Neural cell (in vitro differentiated cells): ENCODE data around the gene DNAI1. TPM values are rescaled to one million over a fixed set of nuclear protein-coding genes. Genes with fewer than 3 reads are reported as not detected.

ENCODE experiments used
- H2AFZ ChIP-seq: fragments of 200-600, 300-800 bp; sonication (generic), shearing (Covaris generic); 2 replicates; pipeline ENCODE4 v1.6.0; 2014; ENCODE audit warnings: low read depth, mild to moderate bottlenecking, antibody characterized with exemption, low read length, moderate library complexity
- H3F3A ChIP-seq: fragments of 200-600 bp; shearing (Covaris generic); 2 replicates; pipeline ENCODE4 v1.6.1; 2016; ENCODE audit warnings: mild to moderate bottlenecking, moderate library complexity, mixed read lengths, antibody characterized with exemption, low read length; ENCODE audit not compliant: insufficient read depth, poor library complexity, severe bottlenecking
- H3K27ac ChIP-seq: fragments of 200-600, 300-800 bp; sonication (generic), shearing (Covaris generic); 2 replicates; pipeline ENCODE4 v1.5.1; 2014; ENCODE audit warnings: mild to moderate bottlenecking, low read length, moderate library complexity
- H3K27me3 ChIP-seq: fragments of 300-800, 200-600 bp; sonication (generic), shearing (Covaris generic); 2 replicates; pipeline ENCODE4 v1.6.0; 2014; ENCODE audit warnings: mild to moderate bottlenecking, low read depth, low read length, moderate library complexity; ENCODE audit not compliant: insufficient read depth
- H3K36me3 ChIP-seq: fragments of 300-800, 200-600 bp; sonication (generic), shearing (Covaris generic); 2 replicates; pipeline ENCODE4 v1.5.1; 2014; ENCODE audit warnings: mild to moderate bottlenecking, antibody characterized with exemption, low read length, moderate library complexity; ENCODE audit not compliant: insufficient read depth
- H3K4me2 ChIP-seq: fragments of 300-800, 200-600 bp; sonication (generic), shearing (Covaris generic); 2 replicates; pipeline ENCODE4 v1.6.0; 2014; ENCODE audit warnings: mild to moderate bottlenecking, low read length
- H3K4me3 ChIP-seq: fragments of 300-800, 200-600 bp; sonication (generic), shearing (Covaris generic); 2 replicates; pipeline ENCODE4 v1.5.1; 2014; ENCODE audit warnings: mild to moderate bottlenecking, low read length, moderate library complexity
- H3K79me2 ChIP-seq: fragments of 200-600 bp; shearing (Covaris generic); replicated peaks from 2 replicates; pipeline ENCODE4 v1.6.0; 2014; ENCODE audit warnings: mild to moderate bottlenecking, low read length, moderate library complexity; ENCODE audit not compliant: insufficient read depth
- H3K9ac ChIP-seq: fragments of 300-800, 200-600 bp; sonication (generic), shearing (Covaris generic); 2 replicates; pipeline ENCODE4 v1.6.1; 2016; ENCODE audit warnings: mild to moderate bottlenecking, low read length, mixed read lengths
- H3K9me2 ChIP-seq: fragments of 200-600 bp; shearing (Covaris generic); 2 replicates; pipeline ENCODE4 v1.6.1; 2016; ENCODE audit warnings: mild to moderate bottlenecking, low read length, mixed read lengths; ENCODE audit not compliant: insufficient read depth
- H3K9me3 ChIP-seq: fragments of 200-600, 300-800 bp; sonication (generic), shearing (Covaris generic); 2 replicates; pipeline ENCODE4 v1.6.1; 2016; ENCODE audit warnings: mild to moderate bottlenecking, mixed run types, low read length, moderate library complexity, mixed read lengths
- H4K20me1 ChIP-seq: fragments of 200-600 bp; shearing (Covaris generic); 2 replicates; pipeline ENCODE4 v1.6.1; 2016; ENCODE audit warnings: mild to moderate bottlenecking, mixed run types; ENCODE audit not compliant: insufficient read depth
- CTCF ChIP-seq: fragments of 450-650 bp; IDR thresholded peaks from 2 replicates; pipeline ENCODE4 v1.5.1; 2014; ENCODE audit warnings: antibody characterized with exemption, mild to moderate bottlenecking, moderate library complexity; ENCODE audit not compliant: poor library complexity, severe bottlenecking
- EP300 ChIP-seq: fragments of 450-650 bp; conservative IDR thresholded peaks from 2 replicates; pipeline ENCODE4 v1.6.1; 2014; ENCODE audit warnings: antibody characterized with exemption, mild to moderate bottlenecking, moderate library complexity; ENCODE audit not compliant: poor library complexity, severe bottlenecking
- EZH2 ChIP-seq: fragments of 200-600, 300-800 bp; shearing (Covaris generic), sonication (generic); IDR thresholded peaks from 2 replicates; pipeline ENCODE4 v1.6.1; 2014; ENCODE audit warnings: antibody characterized with exemption, low read length, borderline replicate concordance, mild to moderate bottlenecking; ENCODE audit not compliant: insufficient read depth, poor library complexity, severe bottlenecking
- MXI1 ChIP-seq: fragments of 450-650 bp; conservative IDR thresholded peaks from 2 replicates; pipeline ENCODE4 v1.6.1; 2014; ENCODE audit warnings: antibody characterized with exemption, mild to moderate bottlenecking; ENCODE audit not compliant: poor library complexity, severe bottlenecking
- POLR2AphosphoS5 ChIP-seq: IDR thresholded peaks from 2 replicates; pipeline ENCODE4 v1.6.1; 2012
- RAD21 ChIP-seq: fragments of 450-650 bp; conservative IDR thresholded peaks from 2 replicates; pipeline ENCODE4 v1.6.1; 2014; ENCODE audit warnings: antibody characterized with exemption, mild to moderate bottlenecking, moderate library complexity
- REST ChIP-seq: IDR thresholded peaks from 2 replicates; pipeline ENCODE4 v1.6.1; 2012; ENCODE audit warnings: borderline replicate concordance
- SMC3 ChIP-seq: fragments of 450-650 bp; conservative IDR thresholded peaks from 2 replicates; pipeline ENCODE4 v1.6.1; 2014; ENCODE audit warnings: antibody characterized with exemption, mild to moderate bottlenecking, moderate library complexity; ENCODE audit not compliant: poor library complexity
- TAF1 ChIP-seq: IDR thresholded peaks from 2 replicates; pipeline ENCODE4 v1.6.1; 2012; ENCODE audit warnings: low read depth
- polyA plus RNA-seq: library from polyadenylated mRNA; depleted of rRNA; stranded (reverse); fragments of >200 nt; gene quantifications from 2 replicates; pipeline ENCODE4 v1.2.3, GENCODE V29; 2014

DNAI1 gene
- polyA plus RNA-seq, 1 donor from 2014 or later, result 0.99 TPM

DNA sequence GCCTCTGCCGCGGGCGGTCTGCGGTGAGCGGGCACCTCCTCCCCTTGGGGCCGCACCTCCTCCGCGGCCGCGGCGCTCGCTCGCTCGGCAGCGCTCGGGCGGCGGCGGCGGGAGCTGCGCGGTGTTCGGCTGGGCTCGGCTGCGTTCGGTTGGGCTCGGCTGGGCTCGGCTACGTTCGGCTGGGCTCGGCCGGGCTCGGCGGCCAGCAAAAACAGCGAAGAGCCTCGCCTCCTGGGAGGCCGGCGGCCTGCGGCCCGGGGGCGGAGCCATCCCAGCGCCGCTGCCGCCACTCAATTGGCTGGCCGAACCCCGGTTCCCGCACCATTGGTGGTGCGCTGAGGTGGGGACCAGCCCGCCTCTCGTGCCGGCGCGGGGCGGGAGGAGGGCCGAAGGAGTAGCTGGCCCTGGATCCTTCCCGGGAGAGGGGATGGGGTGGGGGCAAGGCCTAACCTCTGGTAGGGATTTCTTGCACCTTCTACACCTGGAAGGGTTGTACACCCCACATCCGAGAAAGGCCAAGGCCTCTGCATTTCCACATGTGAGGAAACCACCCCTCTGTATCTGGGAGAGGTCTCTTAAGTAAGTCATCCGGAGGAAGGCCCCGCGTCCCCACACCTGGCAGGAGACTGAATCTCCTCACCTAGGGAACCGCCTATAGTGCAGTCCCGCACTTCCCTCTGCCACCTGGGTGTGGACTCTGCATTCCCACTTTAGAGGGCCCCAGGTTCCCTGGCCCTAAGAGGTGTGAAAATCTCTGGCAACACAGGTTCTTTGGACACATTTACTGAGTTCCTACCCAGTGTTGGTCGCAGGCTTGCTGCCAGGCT, 64.6 kb downstream of the DNAI1 start, which contains the start of gene ENHO:
ENHO (minus strand) TSS at position 20 of the 827 bp plus-strand sequence. CDS start 1,295 bp downstream, outside the sequence.
- H3F3A ChIP-seq, result no peaks in the 10 kb centered on the region
- peak within 1 kb of the TSS; percentile 90 for H3K9ac ChIP-seq
- no peaks in the 10 kb centered on the region for H4K20me1 ChIP-seq
- no peaks in the 10 kb centered on the region for H3K27me3 ChIP-seq
- peak within 1 kb of the TSS; percentile 53 for H3K27ac ChIP-seq
- H3K9me2 ChIP-seq, result no peaks in the 10 kb centered on the region
- TF ChIP-seq TAF1, result peak; percentile 25
- TF ChIP-seq CTCF, result no peak
- no peak for TF ChIP-seq EP300
- no peak for TF ChIP-seq RAD21
- TF ChIP-seq MXI1, result peak; percentile 21
- TF ChIP-seq EZH2, result no peak
- no peak for TF ChIP-seq REST
- peak; percentile 63 for TF ChIP-seq POLR2AphosphoS5
- TF ChIP-seq SMC3, result no peak
- H3K79me2 ChIP-seq, result peaks cover 3% of the 10 kb centered on the region
- H3K36me3 ChIP-seq, result no peaks in the 10 kb centered on the region
- H3K4me2 ChIP-seq, result peak within 1 kb of the TSS; percentile 98
- H3K9me3 ChIP-seq, result no peaks in the 10 kb centered on the region
- H3K4me3 ChIP-seq, result peak within 1 kb of the TSS; percentile 87
- H2AFZ ChIP-seq, result peak within 1 kb of the TSS; percentile 98

DNA sequence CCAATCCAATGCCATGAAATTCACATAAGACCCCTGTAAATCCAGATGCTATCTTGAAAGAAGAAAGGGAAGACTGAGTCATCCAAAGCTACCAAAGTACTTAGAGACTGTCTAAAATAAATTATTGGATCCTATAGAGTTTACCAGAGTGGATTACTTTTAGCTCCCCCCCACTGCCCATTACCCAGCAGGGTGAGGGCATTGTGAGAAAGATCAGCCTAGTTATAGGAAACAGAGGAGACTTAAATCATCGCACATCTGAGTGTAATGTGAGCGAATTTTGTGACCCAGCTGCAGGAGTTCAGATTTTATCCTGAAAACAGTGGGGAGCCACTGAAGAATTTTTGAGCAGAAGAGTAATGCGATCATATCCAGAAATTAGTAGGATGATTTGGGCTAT, 65.7 kb downstream of the DNAI1 start:
- TF ChIP-seq MXI1 (no peak), RAD21 (no peak), POLR2AphosphoS5 (no peak), SMC3 (no peak), EP300 (no peak), TAF1 (no peak), CTCF (no peak), EZH2 (no peak), REST (no peak)
- Histone ChIP-seq H3K9me2 (no peaks in the 10 kb centered on the region), H3F3A (no peaks in the 10 kb centered on the region), H3K4me2 (no peak overlapping the region), H3K79me2 (peaks cover 3% of the 10 kb centered on the region), H2AFZ (no peak overlapping the region), H4K20me1 (no peaks in the 10 kb centered on the region), H3K27ac (no peak overlapping the region), H3K9ac (no peak overlapping the region), H3K9me3 (no peaks in the 10 kb centered on the region), H3K27me3 (no peaks in the 10 kb centered on the region), H3K4me3 (no peak overlapping the region), H3K36me3 (no peaks in the 10 kb centered on the region)
